ENCODE data around the gene TMEM81. TPM values are rescaled to one million over a fixed set of nuclear protein-coding genes. Genes with fewer than 3 reads are reported as not detected.

Gene TMEM81
- polyA plus RNA-seq, 3 donors: 0.17 to 1.5 (median 0.36) TPM

- no peak overlapping the region for H3K4me2 ChIP-seq (replicated peaks; ENCODE audit: extremely low read depth, low read length, poor library complexity, severe bottlenecking)
- peaks cover 0 to 5% of the 10 kb centered on the region in 2 donors for H3K4me1 ChIP-seq (ENCODE audit: control insufficient read depth in 1 of 2, insufficient read depth in 2 of 2, low read length in 2 of 2)
- no peaks in the 10 kb centered on the region for H3K36me3 Mint-ChIP-seq
- 100% methylated on average over 1 of the region's 4 CpGs for WGBS (ENCODE audit: insufficient coverage)
- TF ChIP-seq CTCF (IDR thresholded peaks at IDR 0.05): no peak
- no peak for DNase-seq
- H3K79me2 ChIP-seq (ENCODE audit: insufficient read depth, low read length): no peaks in the 10 kb centered on the region
- no peaks in the 10 kb centered on the region for H4K20me1 ChIP-seq (ENCODE audit: insufficient read depth, low read length)
- H3K36me3 ChIP-seq (replicated peaks in 1 of 2; ENCODE audit: control insufficient read depth in 1 of 2, insufficient read depth in 2 of 2, low read length in 2 of 2): no peaks in the 10 kb centered on the region
- intact Hi-C loops (cut with micrococcal nuclease): loop anchor here in 1 of 2 donors (10.0 kb wide), 1 partner anchor 125 kb away; no protein-coding TSS in a partner anchor
- H2AFZ ChIP-seq (ENCODE audit: insufficient read depth, low read depth, low read length, poor library complexity, severe bottlenecking): no peak overlapping the region
- no peaks in the 10 kb centered on the region for H3K9me3 ChIP-seq (replicated peaks in 1 of 2; ENCODE audit: control insufficient read depth in 1 of 2, insufficient read depth in 1 of 2, low read length in 2 of 2)
- no peak overlapping the region for H3K4me3 ChIP-seq (replicated peaks in 1 of 3; ENCODE audit: low read depth in 2 of 3, low read length in 3 of 3)
- peaks cover 0 to 6% (median 0%) of the 10 kb centered on the region in 7 donors for H3K9me3 Mint-ChIP-seq
- no peak overlapping the region for H3K4me3 Mint-ChIP-seq
- no peak overlapping the region for H3K27ac ChIP-seq (ENCODE audit: low read depth in 1 of 2, low read length in 2 of 2)
- H3K27ac Mint-ChIP-seq: peak overlapping the region in 1 of 7 donors; percentile 25
- H3K9ac ChIP-seq (ENCODE audit: insufficient read depth, low read length, poor library complexity, severe bottlenecking): no peak overlapping the region
- peaks cover 12% of the 10 kb centered on the region for H3K4me1 Mint-ChIP-seq
- no peaks in the 10 kb centered on the region for H3K27me3 ChIP-seq (ENCODE audit: control insufficient read depth in 2 of 2, insufficient read depth in 2 of 2, low read length in 2 of 2)
- H3K27me3 Mint-ChIP-seq (ENCODE audit: low read depth in 3 of 3): no peaks in the 10 kb centered on the region
Measured at GRCh38 chr1:205129447-205130029, 45.3 kb upstream of the TMEM81 start.

GRCh38 chr1:205128050-205128449 lies 43.8 kb upstream of the TMEM81 start:
- no peak for TF ChIP-seq CTCF (IDR thresholded peaks at IDR 0.05)
- no peaks in the 10 kb centered on the region for H3K36me3 Mint-ChIP-seq

More at GRCh38 chr1:205128050-205128449, 43.8 kb upstream of the TMEM81 start:
- Histone ChIP-seq H3K27me3 (ENCODE audit: control insufficient read depth in 2 of 2, insufficient read depth in 2 of 2, low read length in 2 of 2) (no peaks in the 10 kb centered on the region), H3K27ac (ENCODE audit: low read depth in 1 of 2, low read length in 2 of 2) (no peak overlapping the region), H2AFZ (ENCODE audit: insufficient read depth, low read depth, low read length, poor library complexity, severe bottlenecking) (no peak overlapping the region), H3K4me1 (ENCODE audit: control insufficient read depth in 1 of 2, insufficient read depth in 2 of 2, low read length in 2 of 2) (peaks cover under 1 to 7% of the 10 kb centered on the region in 2 donors), H3K4me3 (replicated peaks in 1 of 3; ENCODE audit: low read depth in 2 of 3, low read length in 3 of 3) (no peak overlapping the region), H4K20me1 (ENCODE audit: insufficient read depth, low read length) (no peaks in the 10 kb centered on the region), H3K79me2 (ENCODE audit: insufficient read depth, low read length) (no peaks in the 10 kb centered on the region), H3K36me3 (replicated peaks in 1 of 2; ENCODE audit: control insufficient read depth in 1 of 2, insufficient read depth in 2 of 2, low read length in 2 of 2) (no peaks in the 10 kb centered on the region), H3K4me2 (replicated peaks; ENCODE audit: extremely low read depth, low read length, poor library complexity, severe bottlenecking) (no peak overlapping the region), H3K9ac (ENCODE audit: insufficient read depth, low read length, poor library complexity, severe bottlenecking) (no peak overlapping the region), H3K9me3 (replicated peaks in 1 of 2; ENCODE audit: control insufficient read depth in 1 of 2, insufficient read depth in 1 of 2, low read length in 2 of 2) (no peaks in the 10 kb centered on the region)
- no peak for DNase-seq
- Mint-ChIP-seq H3K9me3 (peaks cover 0 to 6% (median 0%) of the 10 kb centered on the region in 7 donors), H3K27me3 (ENCODE audit: low read depth in 3 of 3) (no peaks in the 10 kb centered on the region), H3K4me3 (no peak overlapping the region), H3K4me1 (peaks cover 12% of the 10 kb centered on the region), H3K27ac (no peak overlapping the region)
- no CpG with 5 or more reads among the region's 2 CpGs for WGBS (ENCODE audit: insufficient coverage)
- intact Hi-C loops (cut with micrococcal nuclease): loop anchor here in 1 of 2 donors (10.0 kb wide), 1 partner anchor 127 kb away; no protein-coding TSS in a partner anchor

All from CD14-positive monocyte (primary cell).